DND-41 (cell line): Measurements from ENCODE around the gene OTOGL.

Source experiments
- CTCF ChIP-seq: IDR thresholded peaks from 2 replicates; pipeline ENCODE4 v1.5.1; 2012; ENCODE audit warnings: borderline replicate concordance, low read length, moderate library complexity, mild to moderate bottlenecking; ENCODE audit not compliant: poor library complexity, severe bottlenecking; ENCODE audit errors: extremely low read depth
- EZH2 ChIP-seq: IDR thresholded peaks from 3 replicates; pipeline ENCODE4 v1.6.1; 2012; ENCODE audit warnings: borderline replicate concordance, low read depth, mild to moderate bottlenecking, moderate library complexity, low read length, inconsistent platforms; ENCODE audit not compliant: severe bottlenecking

- TF ChIP-seq CTCF (no peak), EZH2 (no peak)
These were observed 281.8 kb downstream of the OTOGL start for GRCh38 chr12:80381121-80381520.
